Activated T-helper 1 cell treated with anti-CD3 and anti-CD28 coated beads, Interleukin-2, amount 50 U/mL, for 16 hours (primary cell): Measurements from ENCODE around the gene CSTPP1.

Experiments used
- DNase-seq, 2 donors: peaks; one replicate each; pipeline ENCODE4 v3.0.0-alpha.2; 2020; ENCODE audit warnings: low read depth in 1 of 2, low spot score in 1 of 2

Gene CSTPP1

DNA sequence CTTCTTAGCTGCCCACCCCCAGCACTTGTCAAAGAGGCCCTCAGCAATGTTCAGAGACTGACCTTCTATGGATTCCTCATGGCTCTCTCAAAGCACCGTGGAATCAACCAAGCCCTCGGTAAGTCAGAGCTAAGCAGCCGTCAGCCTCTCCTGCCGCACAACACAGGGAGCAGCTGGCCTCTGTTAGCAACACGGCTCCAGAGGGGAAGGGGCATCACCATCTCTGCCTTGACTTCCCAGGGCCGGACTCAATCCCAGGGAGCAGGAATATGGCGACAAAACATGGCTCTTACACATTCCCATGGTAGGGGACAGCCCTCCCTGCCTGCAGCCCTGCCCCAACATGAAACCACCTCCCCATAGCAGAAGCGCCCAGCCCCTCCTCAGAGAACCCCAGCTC, 221.2 kb downstream of the CSTPP1 start:
- no peak for DNase-seq

DNA sequence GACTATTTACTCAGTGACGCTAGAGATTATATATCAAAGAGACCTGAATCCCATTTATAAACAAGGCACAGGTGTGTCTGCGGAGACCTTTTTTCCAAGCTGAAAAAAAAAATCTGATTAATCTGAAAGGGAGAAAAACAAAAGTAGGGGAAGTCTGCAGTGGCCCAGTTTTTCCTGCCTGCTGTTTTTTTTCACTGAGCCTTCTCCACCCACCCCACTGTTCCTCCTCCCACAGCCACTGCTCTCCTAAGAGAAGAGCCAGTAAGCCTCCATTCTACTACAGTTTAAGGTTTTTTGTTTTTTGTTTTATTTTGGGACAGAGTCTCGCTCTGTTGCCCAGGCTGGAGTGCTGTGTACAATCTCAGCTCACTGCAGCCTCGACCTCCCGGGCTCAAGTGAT, 221.7 kb downstream of the CSTPP1 start:
- DNase-seq: no peak

DNA sequence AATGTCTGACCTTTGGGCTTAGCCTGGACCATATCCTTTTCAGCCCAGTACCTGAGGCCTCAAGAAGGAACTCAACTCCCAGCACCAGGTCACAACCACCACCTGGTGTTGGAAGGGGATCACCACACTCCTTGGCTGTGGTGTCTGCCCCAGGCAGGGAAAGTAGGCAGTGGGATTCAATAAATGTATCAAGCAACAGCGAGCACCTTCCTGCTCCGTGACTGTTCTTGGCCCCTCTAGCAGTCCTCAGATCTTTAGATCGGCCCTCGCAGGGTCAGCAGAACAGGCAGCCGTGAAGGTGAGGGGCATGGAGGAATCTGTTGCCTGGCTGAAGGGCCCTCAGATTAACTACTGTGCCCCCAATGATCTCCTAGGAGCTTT, 224.2 kb downstream of the CSTPP1 start:
- DNase-seq: no peak

DNA sequence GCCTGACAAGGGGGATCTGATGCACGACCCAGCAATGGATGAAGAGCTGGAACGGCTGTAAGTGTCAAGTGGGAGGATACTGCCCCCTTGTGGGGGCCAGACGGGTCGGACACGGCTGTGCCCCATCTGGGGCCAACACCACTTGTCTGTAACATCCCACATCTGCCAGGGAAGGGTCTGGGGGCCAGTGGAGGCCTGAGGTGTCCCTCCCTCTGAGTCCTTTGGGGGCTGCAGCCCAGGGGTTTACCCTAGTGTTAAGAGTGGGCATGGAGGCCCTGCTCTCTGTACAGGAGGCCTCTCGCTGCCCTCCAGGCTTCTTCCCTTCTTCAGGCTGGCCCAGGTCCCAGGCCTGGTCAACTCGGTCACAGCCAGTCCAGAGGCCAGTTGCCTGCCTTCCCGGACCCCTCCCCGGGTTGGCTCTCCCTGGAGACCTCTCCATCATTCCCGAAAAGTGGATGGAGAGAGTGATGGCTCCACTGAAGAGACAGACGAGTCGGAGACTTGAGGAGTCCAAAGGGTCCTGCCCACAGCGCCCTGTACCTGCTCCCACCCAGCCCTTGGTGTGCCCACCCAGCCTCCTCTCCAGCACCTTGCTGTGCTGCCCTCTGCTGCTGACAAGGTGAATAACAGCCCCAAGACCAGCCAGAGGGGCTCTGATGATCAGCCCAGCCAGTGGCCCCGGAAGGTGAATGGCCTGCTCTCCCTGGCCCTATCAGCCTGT, 224.7 kb downstream of the CSTPP1 start:
- DNase-seq: peak in 1 of 2 donors; percentile 38

DNA sequence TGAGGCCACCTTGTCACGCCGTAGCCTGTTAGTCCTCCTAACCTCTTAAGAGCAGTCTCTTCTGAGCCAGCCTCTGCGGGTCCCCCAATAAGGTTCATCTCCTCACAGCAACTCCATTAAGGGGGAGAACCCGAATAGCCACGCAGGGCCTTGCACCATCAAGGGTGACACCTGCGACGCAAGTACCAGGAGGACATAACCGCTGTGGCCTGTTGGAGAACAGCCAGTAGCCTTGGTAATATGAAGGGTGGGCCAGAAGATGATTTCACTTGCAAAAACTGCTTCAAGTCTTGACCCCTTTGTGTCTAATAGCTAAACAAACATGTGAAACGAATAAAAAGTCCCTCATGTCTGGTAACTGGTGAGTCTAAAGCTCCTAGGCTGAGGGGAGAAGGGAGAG, 225.3 kb downstream of the CSTPP1 start:
- DNase-seq: no peak

DNA sequence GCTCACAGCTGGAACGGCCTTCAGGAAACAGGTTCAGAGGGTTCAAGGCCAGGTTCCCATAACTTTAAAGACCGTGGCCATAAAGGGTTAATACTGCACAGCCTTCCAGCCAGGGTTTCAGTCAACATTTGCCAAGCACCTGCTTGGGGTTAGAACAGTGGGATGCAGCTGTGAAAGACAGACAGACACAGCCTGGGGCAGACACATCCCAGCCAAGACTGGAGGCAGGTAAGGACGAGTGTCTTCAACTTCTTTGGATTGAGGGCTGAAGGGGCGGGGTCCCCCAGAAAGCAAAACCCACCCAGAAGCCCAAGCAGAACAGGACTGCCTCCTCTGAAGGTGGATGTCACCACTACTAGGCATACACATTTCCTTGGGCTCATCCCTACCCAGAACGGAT, 225.9 kb downstream of the CSTPP1 start:
- DNase-seq: no peak

DNA sequence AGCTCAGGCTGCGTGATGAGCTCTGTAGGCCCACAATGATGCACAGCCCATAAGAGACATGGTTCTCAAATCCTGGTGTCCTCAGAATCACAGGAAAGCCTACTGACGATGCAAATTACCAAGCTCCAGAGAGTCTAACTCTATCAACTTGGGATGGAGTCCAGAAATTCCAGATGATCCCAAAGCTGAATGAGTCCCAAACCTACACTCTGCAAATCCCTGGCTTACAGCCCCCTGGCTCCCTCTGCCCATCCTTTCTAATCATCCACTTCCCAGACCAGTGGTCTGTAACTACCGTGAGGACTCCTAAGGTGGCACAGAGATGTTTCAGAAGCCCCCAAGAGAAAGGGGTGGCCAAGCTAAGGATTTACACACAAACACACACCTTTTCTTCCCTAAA, 226.6 kb downstream of the CSTPP1 start:
- DNase-seq: no peak

DNA sequence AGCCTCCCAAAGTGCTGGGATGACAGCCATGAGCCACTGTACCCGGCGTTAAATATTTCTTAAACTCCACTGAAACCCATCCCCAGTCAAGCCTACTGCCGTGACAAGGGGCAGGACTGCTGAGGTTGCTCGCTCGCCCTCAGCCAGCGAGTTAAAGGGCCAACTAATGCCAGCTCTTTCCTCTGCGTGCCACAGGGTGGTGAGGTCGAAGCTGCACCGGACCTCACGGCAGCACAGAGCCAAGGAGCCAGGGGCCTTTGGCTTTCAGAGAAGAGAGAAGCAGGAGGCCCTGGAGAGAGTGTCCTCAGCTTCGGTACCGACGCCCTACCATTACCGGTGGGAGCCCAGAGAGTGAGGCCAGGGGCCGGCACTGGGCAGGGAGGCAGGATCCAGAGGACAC, 227.3 kb downstream of the CSTPP1 start:
- DNase-seq: no peak

DNA sequence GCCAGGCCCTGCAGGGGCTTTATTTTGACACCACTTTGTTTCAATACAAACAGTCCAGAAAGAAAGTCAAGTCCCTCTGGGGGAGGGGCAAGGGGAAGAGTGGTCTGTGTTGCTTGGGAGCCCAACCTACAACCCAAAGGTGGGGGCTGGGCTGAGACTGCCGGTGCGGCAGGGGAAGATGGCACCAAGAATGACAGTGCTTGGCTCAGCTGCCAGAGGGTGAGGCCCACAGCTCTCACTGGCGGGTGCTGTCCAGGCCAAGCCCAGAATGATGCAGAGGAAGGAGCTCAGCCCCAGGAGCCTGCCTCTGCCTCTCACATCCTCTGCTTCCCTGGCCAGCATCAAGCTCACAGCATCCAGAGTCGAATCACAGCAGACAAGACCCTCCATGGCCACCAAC, 227.8 kb downstream of the CSTPP1 start:
- DNase-seq: no peak

DNA sequence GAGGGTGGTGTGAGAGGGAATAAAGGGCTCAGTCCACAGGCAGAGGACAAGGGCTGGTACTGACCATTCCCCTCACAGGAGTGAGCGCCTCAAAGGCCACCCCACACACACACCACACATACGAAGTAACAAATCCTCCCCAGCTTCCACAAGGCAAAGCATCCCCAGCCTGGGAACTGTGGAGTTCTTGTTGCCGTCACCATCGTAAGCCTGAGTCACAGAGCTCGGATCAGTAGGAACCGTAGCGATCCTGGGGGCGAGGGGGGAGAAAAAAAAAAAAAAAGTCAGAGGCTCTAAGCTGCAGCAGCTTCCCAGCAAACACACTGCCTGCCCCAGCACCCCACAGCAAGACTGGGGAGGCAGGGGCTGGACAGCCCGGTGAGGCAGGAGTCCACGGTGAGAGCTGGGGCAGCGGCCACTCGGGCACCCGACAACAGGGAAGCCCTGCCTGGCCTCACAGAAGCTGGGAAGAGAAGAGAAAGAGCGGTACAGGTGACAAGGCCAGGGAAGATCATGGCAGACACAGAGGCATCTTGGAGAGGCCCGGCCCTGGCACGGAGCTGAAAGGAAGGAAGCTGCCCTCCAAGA, 228.8 kb downstream of the CSTPP1 start:
- DNase-seq: no peak

DNA sequence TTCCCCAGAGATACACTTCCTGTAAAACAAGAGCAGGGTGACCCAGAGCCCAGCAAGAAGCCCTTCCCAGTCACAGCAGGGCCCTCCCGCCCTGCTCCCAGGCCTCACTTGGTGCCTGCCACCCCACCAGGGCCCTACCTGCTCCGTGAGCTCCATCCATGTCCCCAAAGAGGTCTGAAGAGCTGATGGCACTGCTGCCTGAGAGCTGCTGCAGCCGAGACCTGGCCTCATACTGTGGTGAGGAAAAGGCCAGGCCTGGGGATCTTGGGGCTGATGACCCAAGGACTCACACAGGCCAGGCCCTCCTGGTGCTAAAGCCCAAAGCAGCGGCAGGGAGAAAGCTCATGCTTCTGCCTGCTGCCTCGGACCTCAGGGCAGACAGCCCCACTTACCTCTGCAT, 229.8 kb downstream of the CSTPP1 start:
- no peak for DNase-seq

DNA sequence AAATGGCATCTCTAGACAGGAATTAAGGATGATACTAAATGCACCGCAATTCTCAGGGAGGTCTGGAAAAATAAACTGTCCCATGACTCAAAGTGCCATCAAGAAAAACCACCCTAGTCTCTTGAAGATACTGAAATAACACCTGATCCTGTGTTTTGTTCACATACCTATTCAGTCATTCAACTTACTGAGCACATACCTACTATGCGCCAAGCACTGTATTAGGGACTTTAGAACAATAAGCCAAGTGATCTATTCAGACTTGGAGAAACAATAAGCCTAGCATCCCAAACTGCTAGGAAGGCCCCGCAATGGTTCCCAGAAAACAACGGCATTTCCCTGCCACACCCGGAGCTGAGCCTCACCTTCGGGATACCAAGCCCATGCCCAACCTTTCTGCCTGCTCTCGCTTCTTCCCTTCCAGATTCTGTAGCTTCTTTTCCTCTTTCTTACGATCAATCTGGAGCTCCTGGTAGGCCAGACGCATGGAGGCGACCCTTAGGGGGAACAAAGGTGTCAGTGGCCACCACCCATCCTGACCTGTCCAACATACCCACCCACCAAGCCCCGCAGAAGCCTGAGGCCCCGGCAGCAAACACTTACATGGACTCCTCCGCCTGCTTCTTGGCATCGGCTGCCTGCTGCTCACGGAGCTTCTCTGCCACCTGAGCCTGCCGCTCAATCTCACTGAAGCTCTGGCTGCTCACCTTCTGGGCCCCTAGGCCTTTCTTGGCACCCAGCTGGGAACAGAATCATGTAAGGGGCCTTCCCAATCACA, 234.7 kb downstream of the CSTPP1 start:
- DNase-seq: no peak

DNA sequence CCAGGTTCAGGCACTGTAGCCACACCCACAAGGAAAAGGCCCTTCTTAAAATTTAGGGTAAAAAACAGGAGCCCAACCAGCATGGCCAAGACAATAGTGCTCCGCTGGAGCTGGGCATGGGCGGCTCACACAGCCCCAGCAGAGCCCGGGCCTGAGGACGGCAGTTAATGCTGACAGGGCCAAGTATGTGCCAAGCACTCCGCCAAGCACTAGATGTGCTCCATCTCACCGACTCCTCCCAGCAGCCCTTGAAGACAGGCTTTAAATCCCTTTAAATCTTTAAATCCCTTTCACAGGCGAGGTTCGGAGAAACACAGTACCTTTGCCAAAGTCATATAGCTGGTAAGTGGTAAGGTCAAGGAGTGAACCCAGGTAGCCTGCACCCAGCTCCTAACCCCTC, 235.3 kb downstream of the CSTPP1 start:
- DNase-seq: no peak

DNA sequence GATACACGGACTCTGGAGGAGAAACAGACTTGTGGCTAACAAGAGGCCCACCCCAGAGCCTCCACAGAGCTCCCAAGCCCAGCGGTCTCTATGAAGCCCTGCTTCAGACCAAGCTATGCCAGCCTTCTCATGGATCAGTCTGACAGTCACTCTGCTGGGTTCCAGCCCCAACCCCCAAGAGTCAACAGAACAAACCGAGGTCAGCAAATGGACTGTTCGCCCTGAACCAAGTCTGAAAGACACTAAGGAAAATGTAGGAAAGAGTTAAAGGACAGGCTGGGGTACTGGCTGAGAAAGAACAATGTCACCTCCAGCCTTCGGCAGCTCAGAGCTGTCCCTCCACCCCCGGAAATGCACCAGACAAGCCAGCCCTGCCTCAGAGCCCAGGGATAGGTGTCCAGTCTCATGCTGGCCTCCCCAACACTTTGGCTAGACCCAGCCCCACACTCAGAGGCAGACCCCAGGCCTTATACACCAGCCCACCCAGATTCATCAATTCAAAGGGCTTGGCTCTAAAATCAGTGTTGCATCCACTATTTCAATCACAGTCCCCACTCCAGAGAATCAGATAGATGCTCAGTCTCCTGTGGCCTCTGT, 236.3 kb downstream of the CSTPP1 start:
- DNase-seq: no peak

DNA sequence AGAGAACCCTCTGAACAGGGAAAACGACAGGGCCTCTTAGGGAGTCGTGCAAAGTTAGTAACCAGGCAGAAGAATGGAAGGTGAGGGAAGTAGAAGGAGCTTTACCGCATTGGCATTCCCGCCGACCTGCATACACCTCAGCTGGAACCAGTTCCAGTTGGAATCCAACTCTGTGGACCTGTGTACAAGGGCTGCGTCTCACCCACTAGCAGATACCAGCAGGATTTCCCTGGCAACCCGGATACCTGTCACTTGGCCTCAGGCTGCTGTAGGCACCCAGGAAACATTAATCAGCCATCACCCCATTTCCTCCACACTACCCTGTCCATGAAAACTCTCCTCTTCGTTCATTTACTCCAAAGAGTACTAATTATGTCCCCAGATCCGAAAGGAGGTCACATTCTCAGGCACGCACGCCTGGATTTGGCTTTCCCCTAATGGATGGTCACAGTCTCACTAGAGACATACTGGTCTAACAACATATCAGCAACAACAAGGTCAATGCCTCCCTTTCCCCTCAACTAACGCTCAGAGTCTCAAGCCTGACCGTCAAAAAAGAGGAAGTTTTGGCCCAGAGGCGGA, 239.3 kb downstream of the CSTPP1 start:
- DNase-seq: no peak

DNA sequence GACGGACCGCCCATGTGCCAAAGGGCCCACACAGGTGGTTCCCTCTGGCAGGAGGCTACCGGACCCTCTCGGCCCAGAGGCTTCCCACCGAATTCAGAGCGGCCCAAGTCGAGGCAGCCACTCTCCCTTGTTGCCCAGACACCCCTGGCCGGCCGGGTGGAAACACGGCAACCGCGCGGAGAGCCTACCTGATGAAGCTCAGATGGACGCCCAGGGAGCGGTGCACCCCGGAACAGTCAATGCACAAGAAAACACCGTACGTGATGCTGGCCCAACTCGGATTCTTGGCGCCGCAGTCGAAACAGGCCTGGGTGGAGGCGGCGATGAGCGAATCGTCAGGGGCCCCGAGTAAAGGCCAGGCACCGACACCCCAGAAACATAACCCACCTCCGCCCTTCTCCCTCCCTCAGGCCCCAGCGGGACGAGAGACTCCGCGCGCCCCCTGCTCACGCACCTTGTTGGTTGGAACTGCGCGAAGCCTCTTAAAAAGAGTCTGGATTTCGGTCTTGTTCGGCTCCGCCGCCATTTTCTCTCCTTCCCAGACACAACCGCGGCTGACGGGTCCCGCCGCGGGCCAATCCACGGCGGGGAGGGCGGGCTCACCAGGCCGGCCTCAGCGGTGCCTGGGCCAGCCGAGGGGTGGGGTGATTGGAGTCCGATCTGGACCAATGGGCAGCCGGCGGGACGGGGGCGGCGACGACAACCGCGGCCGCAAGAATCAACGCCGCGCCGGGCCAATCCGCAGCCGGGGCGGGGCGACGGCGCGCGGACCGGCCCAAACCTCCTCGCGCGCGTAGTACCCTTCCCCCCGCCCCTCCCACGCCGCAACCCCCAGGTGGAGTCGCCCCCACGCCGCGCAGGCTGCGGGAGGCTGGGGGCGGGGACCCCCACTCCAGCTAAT, 240.0 kb downstream of the CSTPP1 start, which contains the start of gene ARFGAP2:
TSS of gene ARFGAP2 (minus strand) at position 552 of the 901 bp plus-strand sequence. CDS start at position 526, 26 bp downstream.
- DNase-seq: peak; percentile 91 to 95

DNA sequence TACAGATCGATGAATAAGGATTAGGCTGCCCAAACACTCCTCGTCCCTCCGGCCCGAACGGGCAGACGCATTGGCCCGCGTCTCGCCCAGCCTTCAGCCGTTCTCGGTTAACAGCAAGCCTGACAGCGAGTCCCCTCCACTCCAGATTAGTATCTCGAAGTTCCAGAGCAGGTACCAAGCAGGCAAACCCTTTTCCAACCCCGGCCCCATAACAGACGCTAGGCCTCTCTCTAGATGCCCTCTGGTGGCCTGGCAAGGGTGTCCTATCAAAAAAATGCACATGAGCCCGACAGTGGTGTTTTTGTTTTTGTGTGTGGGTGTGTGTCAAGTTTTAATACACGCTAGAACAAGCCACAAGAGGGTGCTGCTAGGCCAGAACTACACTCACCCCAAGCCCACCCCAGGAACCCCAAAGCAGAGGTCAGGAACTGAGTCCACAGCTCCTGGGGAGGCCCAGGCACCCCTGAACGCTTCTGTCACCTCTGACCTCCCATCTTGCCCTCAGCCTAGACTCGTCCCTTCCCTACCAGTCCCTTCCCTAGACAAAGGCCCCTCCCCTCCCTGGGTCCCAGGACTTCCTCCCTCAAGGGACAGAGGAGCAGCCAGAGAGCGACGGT, 240.8 kb downstream of the CSTPP1 start:
- peak; percentile 49 to 59 for DNase-seq

DNA sequence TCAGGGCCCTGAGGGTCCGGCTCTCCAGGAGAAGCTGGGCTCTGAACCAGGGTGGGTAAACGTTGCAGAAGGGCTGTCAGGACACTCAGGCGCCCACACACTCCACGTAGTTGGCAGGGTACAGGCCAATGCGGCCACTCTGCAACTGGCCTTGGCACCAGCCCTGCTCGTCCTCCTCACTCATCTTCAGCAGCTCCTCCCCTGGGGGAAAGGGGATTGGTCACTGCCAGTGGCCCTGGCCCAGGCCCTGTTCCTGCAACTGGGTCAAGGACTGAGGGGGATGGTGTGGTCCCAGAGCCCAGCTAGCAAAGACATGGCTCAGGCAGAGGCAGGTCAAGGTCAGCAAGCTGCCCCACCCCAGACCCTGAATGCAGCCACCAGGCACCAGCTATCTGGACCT, 241.3 kb downstream of the CSTPP1 start:
- no peak for DNase-seq

DNA sequence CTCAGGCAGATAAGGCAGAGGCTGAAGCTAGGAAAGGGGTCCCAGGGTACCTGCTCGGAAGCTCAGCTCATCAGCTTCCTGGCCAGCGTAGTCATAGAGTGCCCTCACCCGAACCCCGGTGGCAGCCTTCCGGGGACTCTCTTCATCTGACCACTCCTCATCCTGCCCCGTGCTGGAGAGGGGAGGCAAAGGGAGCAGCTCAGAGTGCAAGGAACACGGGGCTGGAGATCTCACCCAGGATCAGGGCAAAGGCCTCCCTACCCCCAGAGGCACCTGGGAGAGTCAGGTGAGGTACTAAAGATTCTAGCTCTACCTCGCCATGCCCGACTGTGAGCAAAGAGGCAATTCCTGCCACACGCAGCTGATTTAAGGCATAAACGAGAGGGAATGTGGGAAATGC, 241.8 kb downstream of the CSTPP1 start:
- no peak for DNase-seq
